GM12878 (cell line): ENCODE measurements around the gene ANO10. TPM values are rescaled to one million over a fixed set of nuclear protein-coding genes. Genes with fewer than 3 reads are reported as not detected.

Experiments
- ATAC-seq: fragments of 200-7000 bp; cut with Tn5 transposase; 3 replicates; pipeline ENCODE4 v1.9.1; 2020; ENCODE audit warnings: mild to moderate bottlenecking, moderate library complexity
- BruUV-seq: library from RNA; stranded (reverse); fragments of 400-500 nt; replicated peaks from 2 replicates; lab custom pipeline; 2021; lab: Mats Ljungman, UMichigan
- CTCF ChIA-PET: fragments of 300-600 bp; sonication (Branson Sonifier 250); formaldehyde crosslinking; extraction: SDS; loops from one replicate; lab custom pipeline; 2021; ENCODE audit warnings: inconsistent platforms; lab: Yijun Ruan, JAX
- POLR2A ChIA-PET: fragments of 350-600 bp; formaldehyde crosslinking; extraction: SDS; loops from one replicate; lab custom pipeline; 2021; ENCODE audit warnings: inconsistent platforms; lab: Charles Lee
- RAD21 ChIA-PET: fragments of 300-600 bp; sonication (Branson Sonifier 250); formaldehyde crosslinking; loops from one replicate; lab custom pipeline; 2023; ENCODE audit warnings: antibody characterized with exemption; ENCODE audit not compliant: unreplicated experiment; lab: Charles Lee
- SMC1A ChIA-PET: fragments of 300-600 bp; sonication (Branson Sonifier 250); formaldehyde crosslinking; loops from one replicate; lab custom pipeline; 2023; ENCODE audit not compliant: unreplicated experiment, uncharacterized antibody; lab: Charles Lee
- DNase-seq: peaks from one replicate; pipeline ENCODE4 v3.0.0-alpha.2; 2011; ENCODE audit warnings: low read depth, low spot score
- FAIRE-seq: peaks from 3 replicates; lab custom pipeline; 2011; peaks lifted over from hg19 to GRCh38; lab: Jason Lieb, UNC
- H2AFZ ChIP-seq: 2 replicates; pipeline ENCODE4 v1.6.0; 2011; ENCODE audit warnings: low read depth, low read length, control low read depth; ENCODE audit not compliant: control insufficient read depth
- H3K27ac ChIP-seq: 2 replicates; pipeline ENCODE4 v1.5.1; 2011; ENCODE audit warnings: control low read depth; ENCODE audit not compliant: control insufficient read depth, insufficient read depth
- H3K27me3 ChIP-seq, 2 experiments: replicated peaks in 1 of 2; 2 replicates each; pipeline versions ENCODE4 v1.6.0 to v1.6.1; 2011; ENCODE audit warnings: low read length in 1 of 2; ENCODE audit not compliant: control insufficient read depth in 2 of 2, insufficient read depth in 2 of 2
- H3K36me3 ChIP-seq, 2 experiments: 2 replicates each; pipeline ENCODE4 v1.5.1; 2011; ENCODE audit warnings: low read length in 1 of 2; ENCODE audit not compliant: control insufficient read depth in 2 of 2, insufficient read depth in 2 of 2
- H3K4me1 ChIP-seq: 2 replicates; pipeline ENCODE4 v1.6.1; 2011; ENCODE audit warnings: mild to moderate bottlenecking, low read length, moderate library complexity, mixed read lengths; ENCODE audit not compliant: control insufficient read depth, insufficient read depth
- H3K4me2 ChIP-seq: 2 replicates; pipeline ENCODE4 v1.6.0; 2011; ENCODE audit warnings: control low read depth; ENCODE audit not compliant: control insufficient read depth, insufficient read depth
- H3K4me3 ChIP-seq: fragments of 200-600 bp; sonication (generic); 2 replicates; pipeline ENCODE4 v1.5.1; 2016
- H3K79me2 ChIP-seq: 2 replicates; pipeline ENCODE4 v1.6.0; 2011; ENCODE audit warnings: low read length; ENCODE audit not compliant: control insufficient read depth, insufficient read depth
- H3K9ac ChIP-seq: 2 replicates; pipeline ENCODE4 v1.8.0; 2011; ENCODE audit warnings: low read length, control low read depth, mixed read lengths; ENCODE audit not compliant: control insufficient read depth, insufficient read depth
- H3K9me3 ChIP-seq: replicated peaks from 3 replicates; pipeline ENCODE4 v1.5.1; 2011; ENCODE audit warnings: mild to moderate bottlenecking, low read length; ENCODE audit not compliant: control insufficient read depth, insufficient read depth
- H4K20me1 ChIP-seq: 2 replicates; pipeline ENCODE4 v1.6.0; 2011; ENCODE audit not compliant: control insufficient read depth, insufficient read depth
- ETV6 ChIP-seq, 2 experiments: fragments of 450-650 bp in 1 of 2; IDR thresholded peaks in 1 of 2; conservative IDR thresholded peaks in 1 of 2; 2 replicates each; pipeline ENCODE4 v1.6.1; 2014; ENCODE audit warnings: antibody characterized with exemption in 1 of 2, borderline replicate concordance in 1 of 2, low read depth in 1 of 2, mild to moderate bottlenecking in 1 of 2, moderate library complexity in 1 of 2
- FOS ChIP-seq: IDR thresholded peaks from 3 replicates; pipeline ENCODE4 v1.6.1; 2011; ENCODE audit warnings: borderline replicate concordance; ENCODE audit not compliant: insufficient read length; ENCODE audit errors: extremely low read depth
- KLF5 ChIP-seq: fragments of 450-650 bp; IDR thresholded peaks from 2 replicates; pipeline ENCODE4 v1.6.1; 2014; ENCODE audit warnings: mild to moderate bottlenecking; ENCODE audit not compliant: partially characterized antibody
- NR2F1 ChIP-seq: fragments of 450-650 bp; conservative IDR thresholded peaks from 2 replicates; pipeline ENCODE4 v1.6.1; 2017; ENCODE audit warnings: mild to moderate bottlenecking
- POLR2AphosphoS2 ChIP-seq: IDR thresholded peaks from 2 replicates; pipeline ENCODE4 v1.6.1; 2011; ENCODE audit warnings: low read depth, mild to moderate bottlenecking, low read length, improper control_type of control experiment, moderate library complexity
- RCOR1 ChIP-seq: conservative IDR thresholded peaks from 2 replicates; pipeline ENCODE4 v1.6.1; 2012; ENCODE audit warnings: low read depth, low read length, improper control_type of control experiment
- TCF7 ChIP-seq: IDR thresholded peaks from 2 replicates; pipeline ENCODE4 v1.6.1; 2014; ENCODE audit warnings: antibody characterized with exemption, borderline replicate concordance
- ZNF592 ChIP-seq: fragments of 450-650 bp; IDR thresholded peaks from 2 replicates; pipeline ENCODE4 v1.6.1; 2017; ENCODE audit warnings: mild to moderate bottlenecking, moderate library complexity
- WGBS: methylation state at CpG from one replicate; pipeline ENCODE4 v1.1.6; 2016; ENCODE audit warnings: low lambda C conversion rate; ENCODE audit not compliant: insufficient replicate concordance, insufficient coverage; ENCODE audit errors: missing lambda C conversion rate; 5-methylcytosine and 5-hydroxymethylcytosine counted together
- in situ Hi-C: fragments of 300-500 bp; cut with MboI; formaldehyde crosslinking; loops from 9 replicates; pipeline ENCODE4 v1.14.3; 2018; ENCODE audit warnings: mixed read lengths
- intact Hi-C: fragments of 100-400 bp; cut with micrococcal nuclease; formaldehyde crosslinking; loops from one replicate; pipeline ENCODE4 v1.14.2; 2022; ENCODE audit not compliant: unreplicated experiment
- polyA plus RNA-seq, 11 experiments: library from polyadenylated mRNA; depleted of rRNA in 4 of 11; unstranded in 6 of 11; stranded (reverse) in 5 of 11; fragments of >200 nt; fragmentation: Nextera tagmentation in 4 of 11; fragmentation: Illumina TruSeq in 1 of 11; extraction: Ambion mirVana in 4 of 11; extraction: Trizol in 1 of 11; gene quantifications; 1 replicate in 1 of 11; 2 replicates in 10 of 11; pipeline versions ENCODE4 v1.2.1 to v1.2.3, GENCODE V29; 2011 to 2016; ENCODE audit warnings: inconsistent platforms in 2 of 11, missing spikeins in 2 of 11, low read depth in 1 of 11
- total RNA-seq, 4 experiments: library from RNA; depleted of rRNA in 3 of 4; stranded (reverse); fragments of >200 nt in 3 of 4; fragmentation: Illumina TruSeq in 1 of 4; extraction: Trizol in 1 of 4; gene quantifications; 2 replicates each; pipeline versions ENCODE4 v1.2.1 to v1.2.3, GENCODE V29; 2013 to 2021

Gene ANO10
- total and polyA plus RNA-seq, 10 of the 15 experiments (the other 5 are each of a cell fraction or from before 2014, with no cell fraction given) = 0.29 to 21.9 (median 1.6) TPM

DNA sequence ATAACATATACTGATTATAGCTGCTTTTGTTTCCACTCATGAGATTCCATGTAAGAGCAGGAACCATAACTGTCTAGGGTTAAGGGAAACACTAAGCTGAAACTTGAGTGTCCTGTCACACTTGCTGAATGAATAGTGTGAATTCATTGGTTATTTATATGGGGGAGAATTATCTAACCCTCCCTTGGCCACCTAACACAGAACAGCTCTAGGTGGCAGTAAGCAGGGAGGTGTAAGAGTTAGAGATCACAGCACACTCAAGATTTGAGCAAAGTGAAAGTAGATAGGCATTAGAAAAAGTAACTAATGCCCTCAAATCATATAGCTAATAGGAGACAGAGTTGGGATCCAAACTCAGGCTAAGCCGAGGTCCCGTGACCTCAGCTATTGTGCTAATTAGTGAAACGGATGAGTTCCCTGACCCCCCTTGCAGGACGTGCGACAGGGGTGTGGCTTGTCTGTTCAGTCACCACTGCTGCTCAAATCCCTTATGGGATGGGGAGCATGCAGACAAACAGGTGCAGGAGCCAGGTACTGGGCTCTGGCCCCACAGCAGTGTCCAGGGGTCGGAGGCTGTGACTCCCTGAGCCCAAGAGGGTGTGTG is 27.7 kb upstream of the ANO10 start (continued):
- TF ChIP-seq ETV6 (conservative IDR thresholded peaks at IDR 0.05 in 1 of 2, IDR thresholded peaks at IDR 0.05 in 1 of 2; ENCODE audit: borderline replicate concordance in 1 of 2, low read depth in 1 of 2) (no peak), TCF7 (no peak), RCOR1 (no peak)

DNA sequence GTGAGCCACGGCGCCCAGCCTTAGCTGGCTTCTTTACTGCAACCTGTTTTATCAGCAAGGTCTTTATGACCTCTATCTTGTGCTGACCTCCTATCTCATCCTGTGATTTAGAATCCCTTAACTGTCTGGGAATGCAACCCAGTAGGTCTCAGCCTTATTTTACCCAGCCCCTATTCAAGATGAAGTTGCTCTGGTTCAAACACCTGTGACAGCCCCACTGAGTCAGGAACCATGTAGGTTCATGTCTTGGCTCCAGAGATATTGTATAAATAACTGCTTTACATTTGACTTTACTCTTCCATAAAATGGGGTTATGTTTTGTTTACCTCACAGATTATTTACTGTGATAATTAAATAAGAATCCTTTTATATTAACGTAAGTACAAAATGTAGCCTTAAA is 27.1 kb upstream of the ANO10 start:
- POLR2A ChIA-PET = no interaction called here
- DNase-seq = no peak
- CTCF ChIA-PET = no interaction called here
- Histone ChIP-seq H3K27me3 (no peaks in the 10 kb centered on the region), H3K36me3 (no peaks in the 10 kb centered on the region), H3K4me3 (no peak overlapping the region), H4K20me1 (no peaks in the 10 kb centered on the region), H3K4me2 (no peak overlapping the region), H3K9me3 (no peaks in the 10 kb centered on the region), H3K79me2 (no peaks in the 10 kb centered on the region), H3K4me1 (no peaks in the 10 kb centered on the region), H2AFZ (no peak overlapping the region), H3K9ac (no peak overlapping the region), H3K27ac (no peak overlapping the region)
- 89% methylated on average over 3 of the region's 3 CpGs for WGBS
- no peak for FAIRE-seq
- TF ChIP-seq KLF5 = no peak
- no peak for TF ChIP-seq FOS
- no peak for TF ChIP-seq NR2F1
- TF ChIP-seq POLR2AphosphoS2 = no peak
- no peak for TF ChIP-seq ZNF592
- no peak for ATAC-seq
- BruUV-seq = no TSS peak
- RAD21 ChIA-PET = interaction anchor here (1.2 kb wide), 1 partner anchor 11 kb away, joined by 3 read pairs; no protein-coding TSS in a partner anchor
- intact Hi-C loops = no loop called here
- in situ Hi-C loops = no loop called here
- SMC1A ChIA-PET = interaction anchor here (1.2 kb wide), 1 partner anchor 11 kb away, joined by 3 read pairs; no protein-coding TSS in a partner anchor
